Liver (tissue), 9 donors: Measurements from ENCODE around the gene E2F4. TPM values are rescaled to one million over a fixed set of nuclear protein-coding genes. Genes with fewer than 3 reads are reported as not detected.

Experiments used
- DNase-seq: peaks from one replicate; pipeline ENCODE4 v3.0.0-alpha.2; 2017; ENCODE audit warnings: low spot score
- H3K27ac ChIP-seq, 2 donors: one replicate each; pipeline ENCODE4 v1.7.0; 2013; ENCODE audit warnings: inconsistent platforms in 2 of 2, low read length in 2 of 2, control low read depth in 1 of 2, low read depth in 1 of 2, mild to moderate bottlenecking in 1 of 2
- H3K27me3 ChIP-seq, 4 donors: one replicate each; pipeline versions ENCODE4 v1.6.1 to v1.7.0; 2013; ENCODE audit warnings: low read length in 3 of 4, inconsistent platforms in 1 of 4, mild to moderate bottlenecking in 1 of 4, moderate library complexity in 1 of 4; ENCODE audit not compliant: control insufficient read depth in 4 of 4, insufficient read depth in 4 of 4
- H3K36me3 ChIP-seq, 4 donors: one replicate each; pipeline versions ENCODE4 v1.6.1 to v1.7.0; 2013; ENCODE audit warnings: low read length in 3 of 4, mild to moderate bottlenecking in 3 of 4, low read depth in 1 of 4, moderate library complexity in 1 of 4; ENCODE audit not compliant: control insufficient read depth in 4 of 4, insufficient read depth in 3 of 4
- H3K4me1 ChIP-seq, 4 donors: one replicate each; pipeline versions ENCODE4 v1.6.1 to v1.7.0; 2013; ENCODE audit warnings: low read length in 3 of 4, mild to moderate bottlenecking in 3 of 4, moderate library complexity in 1 of 4; ENCODE audit not compliant: control insufficient read depth in 4 of 4, insufficient read depth in 4 of 4
- H3K4me3 ChIP-seq, 3 donors: one replicate each; pipeline versions ENCODE4 v1.6.1 to v1.7.0; 2013; ENCODE audit warnings: low read length in 3 of 3, control low read depth in 1 of 3, low read depth in 1 of 3, mild to moderate bottlenecking in 1 of 3
- H3K9ac ChIP-seq, 2 donors: one replicate each; pipeline ENCODE4 v1.7.0; 2013; ENCODE audit warnings: low read length in 2 of 2, mild to moderate bottlenecking in 2 of 2, moderate library complexity in 2 of 2, control low read depth in 1 of 2, low read depth in 1 of 2
- H3K9me3 ChIP-seq, 4 donors: one replicate each; pipeline versions ENCODE4 v1.6.1 to v1.7.0; 2013; ENCODE audit warnings: low read length in 3 of 4; ENCODE audit not compliant: control insufficient read depth in 4 of 4
- EGR1 ChIP-seq, 2 donors: IDR thresholded peaks; 2 replicates each; pipeline ENCODE4 v1.6.1; 2016 to 2018; ENCODE audit warnings: antibody characterized with exemption in 2 of 2, low read depth in 2 of 2
- FOXA1 ChIP-seq: IDR thresholded peaks from 2 replicates; pipeline ENCODE4 v1.6.1; 2016; ENCODE audit warnings: antibody characterized with exemption
- FOXA2 ChIP-seq: IDR thresholded peaks from 2 replicates; pipeline ENCODE4 v1.6.1; 2016; ENCODE audit warnings: antibody characterized with exemption
- GABPA ChIP-seq, 2 donors: IDR thresholded peaks in 1 of 2; conservative IDR thresholded peaks in 1 of 2; 2 replicates each; pipeline ENCODE4 v1.6.1; 2016; ENCODE audit warnings: antibody characterized with exemption in 2 of 2, mild to moderate bottlenecking in 1 of 2, moderate library complexity in 1 of 2
- HNF4A ChIP-seq, 2 donors: conservative IDR thresholded peaks; 2 replicates each; pipeline ENCODE4 v1.6.1; 2016; ENCODE audit warnings: antibody characterized with exemption in 2 of 2, mild to moderate bottlenecking in 2 of 2
- HNF4G ChIP-seq: IDR thresholded peaks from 2 replicates; pipeline ENCODE4 v1.6.1; 2016; ENCODE audit warnings: antibody characterized with exemption
- NR2F2 ChIP-seq: IDR thresholded peaks from 2 replicates; pipeline ENCODE4 v1.6.1; 2016; ENCODE audit warnings: antibody characterized with exemption
- RAD21 ChIP-seq, 2 donors: IDR thresholded peaks; 2 replicates each; pipeline ENCODE4 v1.6.1; 2016; ENCODE audit warnings: antibody characterized with exemption in 2 of 2, mild to moderate bottlenecking in 2 of 2
- SP1 ChIP-seq: IDR thresholded peaks from 2 replicates; pipeline ENCODE4 v1.6.1; 2018; ENCODE audit warnings: antibody characterized with exemption, mild to moderate bottlenecking
- YY1 ChIP-seq: IDR thresholded peaks from 2 replicates; pipeline ENCODE4 v1.6.1; 2016; ENCODE audit warnings: antibody characterized with exemption, mild to moderate bottlenecking
- whole genome bisulfite sequencing: extraction: QIAGEN DNeasy Blood & Tissue Kit; methylation state at CpG from one replicate; pipeline ENCODE4 v1.1.7; 2013; 5-methylcytosine and 5-hydroxymethylcytosine counted together
- polyA plus RNA-seq, 2 donors: library from polyadenylated mRNA; stranded (reverse) in 1 of 2; unstranded in 1 of 2; fragments of 200-250 nt in 1 of 2; fragments of >200 nt in 1 of 2; fragmentation: Nextera tagmentation in 1 of 2; extraction: Ambion mirVana in 1 of 2; gene quantifications; one replicate each; pipeline versions ENCODE4 v1.2.1 to v1.2.3, GENCODE V29; 2013 to 2015
- total RNA-seq, 2 donors: library from RNA; depleted of rRNA; stranded (reverse); fragments of >200 nt; gene quantifications; one replicate each; pipeline ENCODE4 v1.2.3, GENCODE V29; 2014
- TF ChIP-seq, protein P1 (sequence below): IDR thresholded peaks from 2 replicates; pipeline ENCODE4 v1.6.1; 2016; ENCODE audit warnings: antibody characterized with exemption
- TF ChIP-seq, protein P2 (sequence below): IDR thresholded peaks from 2 replicates; pipeline ENCODE4 v1.6.1; 2016; ENCODE audit warnings: antibody characterized with exemption
- TF ChIP-seq, protein P3 (sequence below): IDR thresholded peaks from 2 replicates; pipeline ENCODE4 v1.6.1; 2016; ENCODE audit warnings: antibody characterized with exemption, mild to moderate bottlenecking
- TF ChIP-seq, protein P4 (sequence below): fragments of 150-350 bp; IDR thresholded peaks from 2 replicates; pipeline ENCODE4 v1.5.1; 2017; ENCODE audit warnings: improper control_type of control experiment, low read depth, low read length; ENCODE audit not compliant: missing input control
- donor health status: healthy.
- donor health status: healthy.
- donor health status: healthy.
- donor health status: healthy.
- donor health status: healthy.

E2F4 gene
- total and polyA plus RNA-seq, 4 donors, result 18.1 to 107 (median 30.0) TPM

DNA sequence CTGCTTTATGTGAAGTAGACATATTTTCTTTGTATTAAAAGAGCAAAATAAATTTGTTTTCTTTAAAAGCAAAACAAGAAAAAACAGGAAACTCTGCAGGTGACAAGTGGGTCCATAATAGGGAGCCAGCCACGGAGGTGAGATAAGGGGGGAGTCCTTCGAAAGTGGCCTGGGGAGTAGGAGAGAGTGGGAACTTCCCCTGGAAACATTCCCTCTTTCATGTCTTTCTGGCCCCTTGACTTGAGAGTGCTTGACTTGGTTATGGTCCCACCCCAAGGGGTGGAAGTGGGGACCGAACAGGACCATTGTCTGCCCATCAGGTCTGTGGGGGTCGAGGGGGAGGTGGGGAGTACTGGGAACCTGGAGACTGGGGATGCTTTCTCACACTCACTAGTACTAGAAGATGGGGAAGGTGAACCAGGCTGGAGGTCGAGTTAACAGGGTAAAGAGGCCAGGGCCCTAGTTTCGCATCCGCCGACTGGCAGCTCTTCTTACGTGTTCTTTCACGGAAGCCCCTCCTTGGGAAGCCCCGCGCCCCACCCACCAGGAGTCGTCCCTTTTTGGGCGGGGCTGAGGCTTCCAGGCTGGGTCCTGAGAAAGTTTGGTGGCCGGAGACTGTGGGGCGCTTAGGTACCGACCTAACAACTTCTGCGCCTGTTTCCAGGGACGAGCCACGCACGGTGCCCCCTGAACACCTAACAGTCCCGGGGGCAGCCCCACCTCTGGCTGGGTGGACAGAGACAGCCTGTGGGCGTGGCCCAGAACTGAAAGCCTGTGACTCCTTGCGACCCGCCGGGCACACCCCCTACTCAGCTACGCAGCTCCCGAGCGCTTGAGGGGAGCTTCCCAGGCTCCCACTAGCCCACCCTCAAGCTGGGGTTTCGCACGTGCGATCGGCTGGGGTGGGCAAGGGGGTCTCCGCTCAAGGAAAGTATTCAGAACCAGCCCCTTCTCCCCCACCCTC is 33.0 kb upstream of the E2F4 start (continued):
- TF ChIP-seq, protein P1, sequence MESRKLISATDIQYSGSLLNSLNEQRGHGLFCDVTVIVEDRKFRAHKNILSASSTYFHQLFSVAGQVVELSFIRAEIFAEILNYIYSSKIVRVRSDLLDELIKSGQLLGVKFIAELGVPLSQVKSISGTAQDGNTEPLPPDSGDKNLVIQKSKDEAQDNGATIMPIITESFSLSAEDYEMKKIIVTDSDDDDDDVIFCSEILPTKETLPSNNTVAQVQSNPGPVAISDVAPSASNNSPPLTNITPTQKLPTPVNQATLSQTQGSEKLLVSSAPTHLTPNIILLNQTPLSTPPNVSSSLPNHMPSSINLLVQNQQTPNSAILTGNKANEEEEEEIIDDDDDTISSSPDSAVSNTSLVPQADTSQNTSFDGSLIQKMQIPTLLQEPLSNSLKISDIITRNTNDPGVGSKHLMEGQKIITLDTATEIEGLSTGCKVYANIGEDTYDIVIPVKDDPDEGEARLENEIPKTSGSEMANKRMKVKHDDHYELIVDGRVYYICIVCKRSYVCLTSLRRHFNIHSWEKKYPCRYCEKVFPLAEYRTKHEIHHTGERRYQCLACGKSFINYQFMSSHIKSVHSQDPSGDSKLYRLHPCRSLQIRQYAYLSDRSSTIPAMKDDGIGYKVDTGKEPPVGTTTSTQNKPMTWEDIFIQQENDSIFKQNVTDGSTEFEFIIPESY, result no peak
- TF ChIP-seq EGR1 (IDR thresholded peaks at IDR 0.05; ENCODE audit: low read depth in 2 of 2) (no peak), YY1 (no peak)

DNA sequence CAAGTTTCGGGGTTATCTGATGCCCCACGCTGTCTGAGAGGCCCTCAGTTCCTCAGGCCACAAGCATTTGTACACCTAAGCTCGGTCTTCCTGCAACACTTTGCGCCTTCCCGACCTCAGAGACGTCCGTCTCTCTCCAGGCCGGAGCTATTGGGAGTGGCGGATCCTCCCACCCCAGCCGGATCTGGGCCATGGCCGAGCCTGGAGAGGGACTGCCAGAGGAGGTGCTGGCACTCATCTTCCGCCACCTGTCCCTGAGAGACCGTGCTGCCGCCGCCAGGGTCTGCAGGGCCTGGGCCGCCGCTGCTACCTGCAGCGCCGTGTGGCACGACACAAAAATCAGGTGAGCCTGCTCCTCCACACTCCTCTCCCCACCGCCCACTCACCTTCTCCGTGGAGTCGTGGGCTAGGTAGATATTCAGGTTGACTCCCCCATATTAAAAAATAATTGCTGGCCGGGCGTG is 30.3 kb upstream of the E2F4 start:
- Histone ChIP-seq H3K36me3 (no peaks in the 10 kb centered on the region), H3K27ac (no peak overlapping the region), H3K4me3 (no peak overlapping the region), H3K4me1 (peaks cover 26 to 52% (median 41%) of the 10 kb centered on the region in 4 donors), H3K9ac (no peak overlapping the region), H3K9me3 (no peaks in the 10 kb centered on the region), H3K27me3 (no peaks in the 10 kb centered on the region)
- DNase-seq, result no peak
- WGBS, result 76% methylated on average over 25 of the region's 25 CpGs
- TF ChIP-seq HNF4G, result no peak
- TF ChIP-seq, protein P2, sequence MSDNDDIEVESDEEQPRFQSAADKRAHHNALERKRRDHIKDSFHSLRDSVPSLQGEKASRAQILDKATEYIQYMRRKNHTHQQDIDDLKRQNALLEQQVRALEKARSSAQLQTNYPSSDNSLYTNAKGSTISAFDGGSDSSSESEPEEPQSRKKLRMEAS, result no peak
- TF ChIP-seq YY1, result no peak
- TF ChIP-seq, protein P3, sequence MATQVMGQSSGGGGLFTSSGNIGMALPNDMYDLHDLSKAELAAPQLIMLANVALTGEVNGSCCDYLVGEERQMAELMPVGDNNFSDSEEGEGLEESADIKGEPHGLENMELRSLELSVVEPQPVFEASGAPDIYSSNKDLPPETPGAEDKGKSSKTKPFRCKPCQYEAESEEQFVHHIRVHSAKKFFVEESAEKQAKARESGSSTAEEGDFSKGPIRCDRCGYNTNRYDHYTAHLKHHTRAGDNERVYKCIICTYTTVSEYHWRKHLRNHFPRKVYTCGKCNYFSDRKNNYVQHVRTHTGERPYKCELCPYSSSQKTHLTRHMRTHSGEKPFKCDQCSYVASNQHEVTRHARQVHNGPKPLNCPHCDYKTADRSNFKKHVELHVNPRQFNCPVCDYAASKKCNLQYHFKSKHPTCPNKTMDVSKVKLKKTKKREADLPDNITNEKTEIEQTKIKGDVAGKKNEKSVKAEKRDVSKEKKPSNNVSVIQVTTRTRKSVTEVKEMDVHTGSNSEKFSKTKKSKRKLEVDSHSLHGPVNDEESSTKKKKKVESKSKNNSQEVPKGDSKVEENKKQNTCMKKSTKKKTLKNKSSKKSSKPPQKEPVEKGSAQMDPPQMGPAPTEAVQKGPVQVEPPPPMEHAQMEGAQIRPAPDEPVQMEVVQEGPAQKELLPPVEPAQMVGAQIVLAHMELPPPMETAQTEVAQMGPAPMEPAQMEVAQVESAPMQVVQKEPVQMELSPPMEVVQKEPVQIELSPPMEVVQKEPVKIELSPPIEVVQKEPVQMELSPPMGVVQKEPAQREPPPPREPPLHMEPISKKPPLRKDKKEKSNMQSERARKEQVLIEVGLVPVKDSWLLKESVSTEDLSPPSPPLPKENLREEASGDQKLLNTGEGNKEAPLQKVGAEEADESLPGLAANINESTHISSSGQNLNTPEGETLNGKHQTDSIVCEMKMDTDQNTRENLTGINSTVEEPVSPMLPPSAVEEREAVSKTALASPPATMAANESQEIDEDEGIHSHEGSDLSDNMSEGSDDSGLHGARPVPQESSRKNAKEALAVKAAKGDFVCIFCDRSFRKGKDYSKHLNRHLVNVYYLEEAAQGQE, result no peak
- TF ChIP-seq HNF4A (conservative IDR thresholded peaks at IDR 0.05), result no peak
- no peak for TF ChIP-seq RAD21 (IDR thresholded peaks at IDR 0.05)
- TF ChIP-seq, protein P4, sequence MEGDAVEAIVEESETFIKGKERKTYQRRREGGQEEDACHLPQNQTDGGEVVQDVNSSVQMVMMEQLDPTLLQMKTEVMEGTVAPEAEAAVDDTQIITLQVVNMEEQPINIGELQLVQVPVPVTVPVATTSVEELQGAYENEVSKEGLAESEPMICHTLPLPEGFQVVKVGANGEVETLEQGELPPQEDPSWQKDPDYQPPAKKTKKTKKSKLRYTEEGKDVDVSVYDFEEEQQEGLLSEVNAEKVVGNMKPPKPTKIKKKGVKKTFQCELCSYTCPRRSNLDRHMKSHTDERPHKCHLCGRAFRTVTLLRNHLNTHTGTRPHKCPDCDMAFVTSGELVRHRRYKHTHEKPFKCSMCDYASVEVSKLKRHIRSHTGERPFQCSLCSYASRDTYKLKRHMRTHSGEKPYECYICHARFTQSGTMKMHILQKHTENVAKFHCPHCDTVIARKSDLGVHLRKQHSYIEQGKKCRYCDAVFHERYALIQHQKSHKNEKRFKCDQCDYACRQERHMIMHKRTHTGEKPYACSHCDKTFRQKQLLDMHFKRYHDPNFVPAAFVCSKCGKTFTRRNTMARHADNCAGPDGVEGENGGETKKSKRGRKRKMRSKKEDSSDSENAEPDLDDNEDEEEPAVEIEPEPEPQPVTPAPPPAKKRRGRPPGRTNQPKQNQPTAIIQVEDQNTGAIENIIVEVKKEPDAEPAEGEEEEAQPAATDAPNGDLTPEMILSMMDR, result no peak
- TF ChIP-seq, protein P1, result no peak
- TF ChIP-seq GABPA (IDR thresholded peaks at IDR 0.05 in 1 of 2, conservative IDR thresholded peaks at IDR 0.05 in 1 of 2), result no peak
- TF ChIP-seq FOXA1, result no peak
- no peak for TF ChIP-seq FOXA2
- no peak for TF ChIP-seq SP1
- TF ChIP-seq NR2F2, result no peak
- TF ChIP-seq EGR1 (IDR thresholded peaks at IDR 0.05; ENCODE audit: low read depth in 2 of 2), result no peak
